Lung microvascular endothelial cell (primary cell): ENCODE results near the gene LCK. TPM values are rescaled to one million over a fixed set of nuclear protein-coding genes. Genes with fewer than 3 reads are reported as not detected.
"Not testable (repeated sequence)": the region's sequence is repeated elsewhere in the genome, so short reads cannot be mapped to it uniquely, and the experiment has no call there.

ENCODE experiments used
- DNase-seq, 2 donors: peaks; one replicate each; pipeline versions ENCODE4 v3.0.0 to v3.0.0-alpha.2; 2010; ENCODE audit warnings: low read depth in 2 of 2
- total RNA-seq: library from RNA; depleted of rRNA; stranded (reverse); fragments of >200 nt; gene quantifications from 2 replicates; pipeline ENCODE4 v1.2.1, GENCODE V29; 2014

LCK gene
- total RNA-seq, 1 donor from 2014 or later: under 0.01 TPM

DNA sequence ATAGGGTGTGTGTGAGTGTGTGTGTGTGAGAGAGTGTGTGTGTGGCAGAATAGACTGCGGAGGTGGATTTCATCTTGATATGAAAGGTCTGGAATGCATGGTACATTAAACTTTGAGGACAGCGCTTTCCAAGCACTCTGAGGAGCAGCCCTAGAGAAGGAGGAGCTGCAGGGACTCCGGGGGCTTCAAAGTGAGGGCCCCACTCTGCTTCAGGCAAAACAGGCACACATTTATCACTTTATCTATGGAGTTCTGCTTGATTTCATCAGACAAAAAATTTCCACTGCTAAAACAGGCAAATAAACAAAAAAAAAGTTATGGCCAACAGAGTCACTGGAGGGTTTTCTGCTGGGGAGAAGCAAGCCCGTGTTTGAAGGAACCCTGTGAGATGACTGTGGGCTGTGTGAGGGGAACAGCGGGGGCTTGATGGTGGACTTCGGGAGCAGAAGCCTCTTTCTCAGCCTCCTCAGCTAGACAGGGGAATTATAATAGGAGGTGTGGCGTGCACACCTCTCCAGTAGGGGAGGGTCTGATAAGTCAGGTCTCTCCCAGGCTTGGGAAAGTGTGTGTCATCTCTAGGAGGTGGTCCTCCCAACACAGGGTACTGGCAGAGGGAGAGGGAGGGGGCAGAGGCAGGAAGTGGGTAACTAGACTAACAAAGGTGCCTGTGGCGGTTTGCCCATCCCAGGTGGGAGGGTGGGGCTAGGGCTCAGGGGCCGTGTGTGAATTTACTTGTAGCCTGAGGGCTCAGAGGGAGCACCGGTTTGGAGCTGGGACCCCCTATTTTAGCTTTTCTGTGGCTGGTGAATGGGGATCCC, 22.5 kb downstream of the LCK start:
- DNase-seq: peak in 1 of 2 donors; percentile 29

- no peak for DNase-seq
Observed at GRCh38 chr1:32274646-32275340, 23.7 kb downstream of the LCK start.

- DNase-seq: no peak
Observed at GRCh38 chr1:32275424-32275823, 24.4 kb downstream of the LCK start.

DNA sequence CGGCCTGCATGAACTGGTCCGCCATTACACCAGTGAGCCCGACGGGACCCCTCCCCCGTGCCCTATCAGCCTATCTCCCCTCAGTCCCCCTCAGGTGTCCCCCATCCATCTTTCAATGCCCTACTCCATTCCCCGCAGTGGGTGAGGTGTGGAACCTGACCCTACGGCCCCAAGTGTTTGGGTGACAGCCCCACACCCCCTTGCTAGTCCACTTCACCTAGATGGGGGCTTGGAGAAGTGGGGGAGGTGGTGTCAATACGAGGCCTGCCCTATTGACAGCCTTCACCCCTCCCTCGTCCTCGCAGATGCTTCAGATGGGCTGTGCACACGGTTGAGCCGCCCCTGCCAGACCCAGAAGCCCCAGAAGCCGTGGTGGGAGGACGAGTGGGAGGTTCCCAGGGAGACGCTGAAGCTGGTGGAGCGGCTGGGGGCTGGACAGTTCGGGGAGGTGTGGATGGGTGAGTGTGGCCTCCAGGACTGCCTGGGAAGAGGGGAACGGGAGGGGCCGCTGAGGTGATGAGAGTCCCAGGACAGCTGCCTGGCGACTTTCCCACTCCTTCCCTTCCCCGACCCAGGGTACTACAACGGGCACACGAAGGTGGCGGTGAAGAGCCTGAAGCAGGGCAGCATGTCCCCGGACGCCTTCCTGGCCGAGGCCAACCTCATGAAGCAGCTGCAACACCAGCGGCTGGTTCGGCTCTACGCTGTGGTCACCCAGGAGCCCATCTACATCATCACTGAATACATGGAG, 25.1 kb downstream of the LCK start:
- DNase-seq: no peak

GRCh38 chr1:32284777-32285176, 33.7 kb downstream of the LCK start:
- not testable (repeated sequence) for DNase-seq

DNA sequence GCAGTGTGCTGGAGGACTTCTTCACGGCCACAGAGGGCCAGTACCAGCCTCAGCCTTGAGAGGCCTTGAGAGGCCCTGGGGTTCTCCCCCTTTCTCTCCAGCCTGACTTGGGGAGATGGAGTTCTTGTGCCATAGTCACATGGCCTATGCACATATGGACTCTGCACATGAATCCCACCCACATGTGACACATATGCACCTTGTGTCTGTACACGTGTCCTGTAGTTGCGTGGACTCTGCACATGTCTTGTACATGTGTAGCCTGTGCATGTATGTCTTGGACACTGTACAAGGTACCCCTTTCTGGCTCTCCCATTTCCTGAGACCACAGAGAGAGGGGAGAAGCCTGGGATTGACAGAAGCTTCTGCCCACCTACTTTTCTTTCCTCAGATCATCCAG, 34.6 kb downstream of the LCK start:
- DNase-seq: no peak

GRCh38 chr1:32286763-32287162, 35.7 kb downstream of the LCK start:
- DNase-seq: no peak

DNA sequence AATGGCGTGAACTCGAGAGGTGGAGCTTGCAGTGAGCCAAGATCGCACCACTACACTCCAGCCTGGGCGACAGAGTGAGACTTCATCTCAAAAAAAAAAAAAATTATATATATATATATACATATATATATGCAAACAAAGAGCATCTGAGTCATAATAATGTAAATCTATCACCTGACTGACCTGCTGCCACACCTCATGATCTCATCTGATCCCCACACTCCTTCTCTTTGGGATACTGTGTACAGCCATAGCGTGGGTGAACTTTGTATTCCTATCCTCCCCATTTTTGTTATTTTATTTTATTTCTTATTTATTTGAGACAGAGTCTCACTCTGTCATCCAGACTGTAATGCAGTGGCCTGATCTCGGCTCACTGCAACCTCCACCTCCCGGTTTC, 38.2 kb downstream of the LCK start:
- DNase-seq: no peak

GRCh38 chr1:32291145-32291707, 40.2 kb downstream of the LCK start:
- DNase-seq: peak; percentile 28 to 68

DNA sequence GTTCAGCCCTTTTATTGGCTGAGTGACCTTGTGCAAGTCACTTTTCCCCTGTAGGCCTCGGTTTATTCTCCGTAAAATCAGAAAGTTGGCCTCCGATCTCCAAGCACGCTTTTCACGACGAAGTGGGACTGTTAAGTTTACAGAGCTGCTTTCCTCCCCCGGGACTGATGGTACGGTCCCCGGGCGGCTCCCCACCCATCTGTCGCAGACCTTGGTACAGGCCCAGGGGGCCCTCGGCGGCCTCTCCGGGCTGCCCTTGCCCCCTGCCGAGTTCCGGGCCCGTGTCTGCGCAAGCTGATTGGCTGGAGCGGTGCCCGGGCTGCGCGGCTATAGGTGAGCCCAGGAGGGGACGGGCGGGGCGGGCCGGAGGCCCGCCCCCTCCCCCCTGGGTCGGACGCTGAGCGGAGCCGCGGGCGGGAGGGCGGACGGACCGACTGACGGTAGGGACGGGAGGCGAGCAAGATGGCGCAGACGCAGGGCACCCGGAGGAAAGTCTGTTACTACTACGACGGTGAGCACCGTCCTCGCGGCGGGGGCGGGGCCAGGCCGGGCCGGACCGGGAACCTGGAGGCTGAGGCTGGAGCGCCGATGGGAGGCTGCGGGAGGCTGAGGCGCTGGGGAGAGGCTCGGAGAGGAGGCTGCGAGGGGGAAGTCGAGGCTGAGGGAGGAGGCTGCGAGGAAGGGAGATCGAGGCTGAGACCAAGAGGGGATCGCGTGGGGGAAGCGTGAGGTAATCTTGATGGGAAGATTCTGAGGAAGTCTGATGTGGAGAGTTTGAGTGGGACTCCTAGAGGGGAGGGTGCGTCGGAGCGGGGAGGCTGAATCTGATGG, 40.9 kb downstream of the LCK start, which contains the start of gene HDAC1:
Gene HDAC1 (plus strand): TSS at position 376 of the 831 bp plus-strand sequence. CDS start 87 bp downstream, at position 463.
- DNase-seq: peak; percentile 95 to 98

DNA sequence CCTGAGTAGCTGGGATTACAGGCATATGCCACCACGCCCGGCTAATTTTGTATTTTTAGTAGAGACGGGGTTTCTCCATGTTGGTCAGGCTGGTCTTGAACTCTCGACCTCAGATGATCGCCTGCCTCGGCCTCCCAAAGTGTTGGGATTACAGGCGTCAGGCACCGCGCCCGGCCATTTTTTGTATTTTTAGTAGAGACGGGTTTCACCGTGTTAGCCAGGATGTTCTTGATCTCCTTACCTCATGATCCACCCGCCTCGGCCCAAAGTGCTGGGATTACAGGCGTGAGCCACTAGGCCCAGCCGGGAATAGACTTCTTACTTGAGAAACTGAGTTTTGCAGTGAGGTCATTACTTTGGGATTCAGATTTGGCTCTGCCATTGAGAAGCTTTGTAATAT, 47.1 kb downstream of the LCK start:
- not testable (repeated sequence) for DNase-seq

- DNase-seq: no peak
Observed at GRCh38 chr1:32299327-32299726, 48.3 kb downstream of the LCK start.

DNA sequence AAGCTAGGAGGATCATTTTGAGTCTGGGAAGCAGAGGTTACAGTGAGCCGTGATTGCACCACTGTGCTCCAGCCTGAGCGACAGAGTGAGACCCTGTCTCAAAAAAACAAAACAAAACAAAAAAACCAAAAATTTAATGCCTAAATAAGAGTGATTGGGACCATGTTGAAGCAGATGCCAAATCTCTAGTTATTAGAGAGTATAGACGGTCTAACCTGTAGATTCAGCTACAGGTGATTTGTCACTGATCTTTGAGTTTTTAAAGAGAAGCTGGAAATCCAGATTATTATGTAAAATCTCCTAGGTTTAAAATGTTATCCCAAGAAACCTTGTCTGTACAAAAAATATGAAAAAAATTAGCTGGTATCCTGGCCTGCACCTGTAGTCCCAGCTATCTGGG, 52.3 kb downstream of the LCK start:
- DNase-seq: no peak

DNA sequence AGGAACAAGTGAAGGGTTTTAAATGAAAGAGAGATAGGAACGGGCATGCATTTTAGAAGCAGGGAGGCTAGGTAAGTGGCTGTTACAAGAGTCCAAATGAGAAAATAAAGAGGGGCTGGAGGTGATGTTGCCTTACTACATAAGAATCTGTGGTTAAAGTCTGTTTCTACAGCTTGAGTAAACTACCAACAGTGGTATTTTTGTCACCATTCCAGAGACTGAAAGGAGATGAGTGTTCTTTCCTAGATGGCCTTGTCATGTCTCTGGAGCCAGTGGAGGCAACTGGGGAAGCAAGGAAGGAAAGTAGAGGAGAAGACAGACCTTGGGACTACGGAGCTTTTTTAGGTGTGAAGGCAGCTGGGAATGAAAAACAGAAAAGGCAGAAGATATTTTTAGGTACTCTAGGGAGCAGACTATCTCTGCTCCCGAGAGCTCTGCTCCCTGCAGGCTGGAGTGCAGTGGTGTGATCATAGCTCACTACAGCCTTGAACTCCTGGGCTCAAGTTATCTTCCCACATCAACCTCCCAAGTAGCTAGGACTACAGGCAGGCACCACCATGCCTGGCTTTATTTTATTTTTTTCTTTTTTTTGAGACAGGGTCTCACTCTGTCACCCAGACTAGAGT, 53.0 kb downstream of the LCK start:
- no peak for DNase-seq

GRCh38 chr1:32305310-32305709, 54.2 kb downstream of the LCK start:
- no peak for DNase-seq

DNA sequence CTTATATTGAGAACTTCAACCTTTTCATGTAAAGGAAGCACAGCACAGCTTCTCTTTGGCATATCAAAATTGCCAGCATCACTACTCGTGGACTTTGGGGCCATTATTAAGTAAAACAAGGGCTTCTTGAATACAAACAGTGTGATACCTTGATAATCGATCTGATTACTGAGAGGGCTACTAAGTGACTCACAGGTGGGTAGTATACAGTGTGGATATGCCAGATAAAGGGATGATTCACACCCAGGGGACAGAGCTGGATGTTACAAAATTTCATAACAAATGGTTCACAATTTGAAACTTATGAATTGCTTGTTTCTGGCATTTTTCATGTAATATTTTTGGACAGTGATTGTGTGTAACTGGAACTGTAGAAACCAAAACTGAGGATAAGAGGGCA, 56.3 kb downstream of the LCK start:
- no peak for DNase-seq

DNA sequence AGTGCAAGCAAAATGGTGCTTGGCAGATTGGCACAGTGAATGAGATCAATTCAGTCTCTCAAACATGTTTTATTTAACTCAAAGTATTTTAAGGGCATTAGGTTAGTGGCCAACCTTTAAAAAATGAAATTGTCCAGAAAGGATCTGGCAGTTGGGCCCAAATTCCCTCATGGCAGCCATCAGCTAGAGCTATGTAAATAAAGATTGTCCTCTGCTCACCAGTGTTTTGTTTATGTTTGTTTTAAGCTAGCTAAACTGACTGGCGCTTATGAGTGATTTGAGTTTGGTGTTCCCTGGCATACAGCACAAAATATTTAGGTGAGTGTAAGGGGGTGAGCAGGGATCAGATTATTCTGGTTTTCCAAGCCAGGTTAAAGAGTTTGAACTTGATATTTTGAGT, 58.9 kb downstream of the LCK start:
- no peak for DNase-seq

DNA sequence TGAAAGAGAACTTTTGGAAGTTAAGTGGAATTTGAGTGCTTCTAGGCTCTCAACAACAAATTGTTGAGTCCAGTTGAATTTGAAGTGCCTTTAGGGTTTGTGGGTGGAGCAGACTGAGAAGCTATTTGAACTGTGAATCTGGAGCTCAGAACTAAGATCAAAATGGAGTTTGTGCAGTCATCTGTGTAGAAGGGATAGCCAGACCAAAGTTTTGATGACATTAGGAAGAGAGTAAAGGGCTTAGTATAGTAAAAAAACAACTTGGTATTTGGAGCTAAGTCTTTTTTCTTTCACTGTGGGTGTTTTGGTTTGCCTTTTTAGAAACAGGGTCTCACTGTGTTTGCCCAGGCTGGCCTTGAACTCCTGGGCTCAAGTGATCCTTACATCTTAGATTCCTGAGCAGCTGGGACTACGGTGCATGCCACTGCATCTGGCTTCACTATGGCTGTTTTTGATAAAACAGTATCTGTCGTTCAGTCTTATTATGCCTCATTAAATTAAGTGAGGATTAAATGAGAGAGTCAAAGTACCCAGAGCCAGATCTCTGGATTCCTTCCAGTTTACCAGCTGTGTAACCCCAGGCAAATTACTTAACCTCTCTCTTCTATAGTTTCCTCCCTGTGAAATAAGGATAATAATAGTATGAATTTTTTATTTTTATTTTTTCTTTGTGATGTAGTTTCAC, 60.8 kb downstream of the LCK start:
- DNase-seq: no peak

GRCh38 chr1:32316903-32317277, 65.8 kb downstream of the LCK start:
- no peak for DNase-seq
